ENCODE results near the gene NOL8. TPM values are rescaled to one million over a fixed set of nuclear protein-coding genes. Genes with fewer than 3 reads are reported as not detected.

NOL8 gene
- total RNA-seq, 4 donors from 2014 or later: 20.4 to 40.8 (median 21.9) TPM

DNA sequence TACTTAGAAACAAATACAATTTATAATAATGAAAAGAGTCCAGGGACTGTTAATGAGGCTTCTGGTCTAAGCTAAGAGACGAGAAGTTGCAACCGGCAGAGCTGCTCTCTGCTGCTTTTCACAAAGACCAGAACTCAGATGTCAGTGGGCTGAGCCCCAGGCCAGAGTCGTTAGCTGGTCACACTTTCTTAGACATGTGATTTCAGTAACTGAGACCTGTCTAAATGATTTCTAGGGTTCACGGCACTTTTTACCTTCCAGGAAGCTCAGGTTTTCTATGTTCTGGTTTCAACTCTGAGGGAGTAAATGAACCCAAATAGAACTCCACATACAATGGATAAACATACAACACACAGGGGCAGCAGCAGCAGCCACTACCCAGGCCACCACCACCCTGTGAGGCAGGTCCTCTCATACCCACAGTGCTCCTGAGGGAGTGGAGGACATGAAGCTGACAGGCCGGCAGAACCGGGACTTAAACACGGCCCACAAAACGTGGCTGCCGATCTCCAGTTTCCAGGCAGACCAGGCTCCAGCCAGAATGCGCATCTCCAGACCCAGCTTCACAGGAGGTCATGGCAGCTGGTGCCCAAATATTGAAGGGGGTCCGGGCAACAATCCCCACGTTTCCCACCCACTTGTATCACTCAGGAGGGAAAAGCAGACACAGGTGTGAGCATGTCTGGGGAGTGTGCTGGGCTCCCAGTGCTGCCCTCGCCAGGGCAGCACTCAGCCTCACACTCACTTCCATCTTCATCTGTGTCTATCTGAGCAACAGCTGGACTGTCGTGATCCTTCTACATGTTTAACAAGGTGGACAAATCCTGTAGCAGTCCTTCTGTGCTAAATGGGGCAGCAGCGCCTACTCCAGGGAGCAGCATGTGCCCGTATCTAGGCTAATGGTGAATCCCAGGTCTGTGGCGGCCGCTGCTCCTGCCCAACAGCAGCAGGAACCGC, 70.5 kb downstream of the NOL8 start:
- intact Hi-C loops (cut with DNase I; ENCODE audit: low total_unique reads): loop anchor here (5.0 kb wide), 1 partner anchor 117 kb away; no protein-coding TSS in a partner anchor
- no peak for TF ChIP-seq POLR2A (IDR thresholded peaks at IDR 0.05)
- TF ChIP-seq, protein P1, sequence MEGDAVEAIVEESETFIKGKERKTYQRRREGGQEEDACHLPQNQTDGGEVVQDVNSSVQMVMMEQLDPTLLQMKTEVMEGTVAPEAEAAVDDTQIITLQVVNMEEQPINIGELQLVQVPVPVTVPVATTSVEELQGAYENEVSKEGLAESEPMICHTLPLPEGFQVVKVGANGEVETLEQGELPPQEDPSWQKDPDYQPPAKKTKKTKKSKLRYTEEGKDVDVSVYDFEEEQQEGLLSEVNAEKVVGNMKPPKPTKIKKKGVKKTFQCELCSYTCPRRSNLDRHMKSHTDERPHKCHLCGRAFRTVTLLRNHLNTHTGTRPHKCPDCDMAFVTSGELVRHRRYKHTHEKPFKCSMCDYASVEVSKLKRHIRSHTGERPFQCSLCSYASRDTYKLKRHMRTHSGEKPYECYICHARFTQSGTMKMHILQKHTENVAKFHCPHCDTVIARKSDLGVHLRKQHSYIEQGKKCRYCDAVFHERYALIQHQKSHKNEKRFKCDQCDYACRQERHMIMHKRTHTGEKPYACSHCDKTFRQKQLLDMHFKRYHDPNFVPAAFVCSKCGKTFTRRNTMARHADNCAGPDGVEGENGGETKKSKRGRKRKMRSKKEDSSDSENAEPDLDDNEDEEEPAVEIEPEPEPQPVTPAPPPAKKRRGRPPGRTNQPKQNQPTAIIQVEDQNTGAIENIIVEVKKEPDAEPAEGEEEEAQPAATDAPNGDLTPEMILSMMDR (IDR thresholded peaks at IDR 0.05): no peak
- whole genome bisulfite sequencing, 2 donors: 82 to 86% methylated on average over 19 of the region's 19 CpGs
- no peak for DNase-seq (ENCODE audit: low spot score in 2 of 2)
- H3K4me3 ChIP-seq (ENCODE audit: low read depth, poor library complexity, severe bottlenecking): no peak overlapping the region

DNA sequence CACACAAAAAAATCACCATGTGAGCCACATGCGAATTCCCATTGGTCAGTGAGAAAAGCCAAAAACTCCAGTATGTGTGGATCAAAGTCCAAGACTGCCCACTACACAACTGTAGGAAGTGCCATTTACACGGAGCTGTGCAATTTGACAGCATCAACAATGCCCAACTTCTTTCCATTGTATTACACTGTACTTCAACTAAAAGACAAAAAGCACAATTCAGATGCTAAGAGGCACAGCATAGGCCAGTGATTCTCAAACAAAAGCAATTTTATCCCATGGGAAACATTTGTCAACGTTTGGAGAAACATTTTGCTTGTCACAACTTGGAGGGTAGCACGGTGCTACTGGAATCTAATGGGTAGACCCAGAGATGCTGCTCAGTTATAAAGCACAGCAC, 71.5 kb downstream of the NOL8 start:
- no peak for DNase-seq (ENCODE audit: low spot score in 2 of 2)
- intact Hi-C loops (cut with DNase I; ENCODE audit: low total_unique reads): no loop called here
- no peak overlapping the region for H3K4me3 ChIP-seq (ENCODE audit: low read depth, poor library complexity, severe bottlenecking)
- no peak for TF ChIP-seq POLR2A (IDR thresholded peaks at IDR 0.05)
- TF ChIP-seq, protein P1 (IDR thresholded peaks at IDR 0.05): no peak
- 70 to 78% methylated on average over 4 of the region's 4 CpGs for WGBS, 2 donors

DNA sequence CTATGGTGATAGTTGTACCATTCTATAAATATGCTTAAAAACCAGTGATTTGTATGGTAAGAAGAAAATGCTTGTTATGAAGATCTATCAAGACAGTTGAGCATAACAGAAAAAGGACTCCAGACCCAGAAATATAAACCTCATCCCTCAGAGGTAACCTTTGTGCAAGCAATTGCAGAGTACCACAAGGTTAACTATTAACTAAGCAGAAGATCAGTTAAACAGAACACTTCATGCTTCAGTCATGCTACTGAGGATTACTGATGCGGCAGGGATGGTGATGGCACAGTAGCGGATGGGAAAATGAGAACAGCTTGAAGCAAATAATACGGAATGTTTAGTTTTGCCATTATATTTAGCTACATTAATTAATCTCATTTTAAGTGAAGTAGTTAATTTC, 77.2 kb downstream of the NOL8 start:
- TF ChIP-seq, protein P1 (IDR thresholded peaks at IDR 0.05): no peak
- no peak for TF ChIP-seq POLR2A (IDR thresholded peaks at IDR 0.05)
- WGBS, 2 donors: 94 to 99% methylated on average over 3 of the region's 3 CpGs
- intact Hi-C loops (cut with DNase I; ENCODE audit: low total_unique reads): no loop called here
- H3K4me3 ChIP-seq (ENCODE audit: low read depth, poor library complexity, severe bottlenecking): no peak overlapping the region
- no peak for DNase-seq (ENCODE audit: low spot score in 2 of 2)

Small RNAs within 50 kb of the gene (microRNA-seq; reads per million reads assigned to microRNA genes)
- gene MIR3651 (ENCODE audit: borderline number of aligned reads in 1 of 2, borderline replicate concordance in 2 of 2): 0.57 to 0.68 reads per million in 2 donors

Other genes with a start within 250 kb of the NOL8 start
- 10 to 100 TPM; 80.5 to 99.6 (median 95.6) TPM for gene SPTLC1, start 209.9 kb downstream of the NOL8 start, total RNA-seq
- gene IARS1, start 31.7 kb downstream of the NOL8 start, total RNA-seq: 10 to 100 TPM; 39.3 to 54.9 (median 46.7) TPM
- gene CENPP, start 603 bp upstream of the NOL8 start, total RNA-seq: 10 to 100 TPM in 2 of 4 donors, 1 to 10 TPM in 2; 7.8 to 28.8 (median 12.2) TPM
- gene OGN, start 79.2 kb upstream of the NOL8 start, total RNA-seq: 1 to 10 TPM in 2 of 4 donors, under 1 TPM in 2; 0.27 to 1.8 (median 0.88) TPM
- 10 to 100 TPM in 1 of 4 donors, 1 to 10 TPM in 3; 2.3 to 14.0 (median 4.9) TPM for gene OMD, start 99.1 kb upstream of the NOL8 start, total RNA-seq
- 1 to 10 TPM; 3.0 to 9.1 (median 5.7) TPM for gene ASPN, start 157.2 kb upstream of the NOL8 start, total RNA-seq
- 10 to 100 TPM in 1 of 4 donors, 1 to 10 TPM in 3; 2.4 to 10.1 (median 3.8) TPM for gene ECM2, start 210.6 kb upstream of the NOL8 start, total RNA-seq